ENCODE measurements around the gene PDSS2. TPM values are rescaled to one million over a fixed set of nuclear protein-coding genes. Genes with fewer than 3 reads are reported as not detected.

PDSS2 gene
- total RNA-seq, 1 experiment from 2014 or later = 16.3 TPM

GRCh38 chr6:107264357-107264840 is 195.0 kb downstream of the PDSS2 start:
- no peak overlapping the region for H3K4me3 ChIP-seq (ENCODE audit: low read length)
- H3K9me2 ChIP-seq (replicated peaks; ENCODE audit: insufficient read depth, low read length) = no peaks in the 10 kb centered on the region
- no peaks in the 10 kb centered on the region for H3K36me3 ChIP-seq (ENCODE audit: insufficient read depth, low read length)
- H3K4me1 ChIP-seq (ENCODE audit: low read length) = peaks cover 39% of the 10 kb centered on the region
- H3K9ac ChIP-seq (ENCODE audit: low read length) = no peak overlapping the region
- H3K9me3 ChIP-seq (ENCODE audit: low read length) = no peaks in the 10 kb centered on the region
- H4K20me1 ChIP-seq (ENCODE audit: insufficient read depth, low read depth, low read length) = no peaks in the 10 kb centered on the region
- H3K4me2 ChIP-seq (ENCODE audit: low read depth, low read length, poor library complexity, severe bottlenecking) = peak overlapping the region; percentile 26
- no peaks in the 10 kb centered on the region; the same call in 1 of the 2 replicates for H3K79me2 ChIP-seq (ENCODE audit: low read length)
- peak overlapping the region; percentile 18; the same call in 1 of the 2 replicates for H3K27ac ChIP-seq (ENCODE audit: low read length)
- H2AFZ ChIP-seq (ENCODE audit: low read length) = no peak overlapping the region
- no peak for DNase-seq
- no peaks in the 10 kb centered on the region for H3K27me3 ChIP-seq (ENCODE audit: low read length)

GRCh38 chr6:107259951-107260350 is 199.4 kb downstream of the PDSS2 start:
- Histone ChIP-seq H3K27me3 (ENCODE audit: low read length) (no peaks in the 10 kb centered on the region), H3K9me2 (replicated peaks; ENCODE audit: insufficient read depth, low read length) (no peaks in the 10 kb centered on the region), H3K4me2 (ENCODE audit: low read depth, low read length, poor library complexity, severe bottlenecking) (no peak overlapping the region), H3K36me3 (ENCODE audit: insufficient read depth, low read length) (no peaks in the 10 kb centered on the region), H2AFZ (ENCODE audit: low read length) (no peak overlapping the region), H3K4me1 (ENCODE audit: low read length) (peaks cover 18% of the 10 kb centered on the region), H3K9me3 (ENCODE audit: low read length) (no peaks in the 10 kb centered on the region), H3K9ac (ENCODE audit: low read length) (no peak overlapping the region), H3K27ac (ENCODE audit: low read length) (no peak overlapping the region), H3K4me3 (ENCODE audit: low read length) (no peak overlapping the region), H4K20me1 (ENCODE audit: insufficient read depth, low read depth, low read length) (no peaks in the 10 kb centered on the region), H3K79me2 (ENCODE audit: low read length) (no peaks in the 10 kb centered on the region)
- DNase-seq = no peak

DNA sequence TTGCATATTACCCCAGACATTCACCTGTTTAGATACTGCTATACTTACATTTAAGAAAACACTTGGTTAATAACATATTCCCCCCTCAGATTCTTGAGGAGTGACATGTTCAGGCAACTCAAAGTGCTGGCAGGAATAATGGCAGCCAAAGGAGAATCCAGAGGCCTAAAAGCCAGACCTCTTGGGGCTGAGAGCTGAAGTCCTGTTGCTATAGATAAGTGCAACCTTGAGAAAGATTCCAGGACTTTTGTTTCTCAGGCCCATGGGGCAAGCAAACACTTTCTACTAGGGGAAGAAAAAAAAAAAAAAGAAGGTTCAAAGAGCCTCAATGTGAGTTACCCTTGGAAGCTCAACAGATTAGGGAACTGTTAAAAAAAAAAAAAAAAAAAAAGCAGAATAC is 211.2 kb downstream of the PDSS2 start:
- Histone ChIP-seq H3K9ac (ENCODE audit: low read length) (no peak overlapping the region), H3K4me3 (ENCODE audit: low read length) (no peak overlapping the region), H3K4me1 (ENCODE audit: low read length) (peaks cover 28% of the 10 kb centered on the region), H3K9me3 (ENCODE audit: low read length) (no peaks in the 10 kb centered on the region), H3K36me3 (ENCODE audit: insufficient read depth, low read length) (no peaks in the 10 kb centered on the region), H3K9me2 (replicated peaks; ENCODE audit: insufficient read depth, low read length) (no peaks in the 10 kb centered on the region), H2AFZ (ENCODE audit: low read length) (no peak overlapping the region), H3K4me2 (ENCODE audit: low read depth, low read length, poor library complexity, severe bottlenecking) (no peak overlapping the region), H4K20me1 (ENCODE audit: insufficient read depth, low read depth, low read length) (no peaks in the 10 kb centered on the region), H3K27ac (ENCODE audit: low read length) (no peak overlapping the region), H3K79me2 (ENCODE audit: low read length) (no peaks in the 10 kb centered on the region), H3K27me3 (ENCODE audit: low read length) (no peaks in the 10 kb centered on the region)
- no peak for DNase-seq

DNA sequence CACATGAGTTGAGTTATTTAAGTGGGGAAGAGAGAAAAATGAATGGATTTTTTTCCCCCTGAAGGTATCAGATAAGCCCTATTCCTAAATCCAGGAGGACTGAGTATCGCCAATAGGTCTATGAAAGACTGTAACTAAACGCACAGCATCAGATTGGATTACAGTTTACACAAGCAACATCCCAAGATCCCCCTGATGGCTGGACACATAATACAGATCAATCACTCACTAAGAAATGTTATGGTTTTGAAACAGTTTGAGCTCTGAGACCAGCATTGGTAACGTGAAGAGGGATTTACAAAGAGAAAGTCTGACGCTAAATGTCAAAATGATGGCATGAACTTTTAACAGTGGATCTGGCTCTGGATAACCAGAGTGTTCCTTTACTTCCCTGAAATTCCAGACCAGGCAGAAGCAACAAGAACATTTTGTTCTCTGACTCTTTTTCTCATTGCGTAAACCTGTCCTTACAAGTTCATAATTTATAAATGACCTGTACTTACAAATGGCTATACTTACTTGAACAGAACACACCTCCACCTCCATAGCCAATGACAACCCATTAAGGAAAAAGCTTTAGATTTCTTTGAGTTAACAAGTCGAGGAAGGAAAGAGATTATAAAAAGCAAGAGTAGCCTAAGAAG is 212.3 kb downstream of the PDSS2 start:
- Histone ChIP-seq H3K9me3 (ENCODE audit: low read length) (no peaks in the 10 kb centered on the region), H3K9ac (ENCODE audit: low read length) (no peak overlapping the region)
- no peak for DNase-seq

GRCh38 chr6:107246249-107246971 is 213.0 kb downstream of the PDSS2 start:
- no peaks in the 10 kb centered on the region for H3K27me3 ChIP-seq (ENCODE audit: low read length)
- peak overlapping the region; percentile 81 for H3K27ac ChIP-seq (ENCODE audit: low read length)
- no peak overlapping the region for H3K4me3 ChIP-seq (ENCODE audit: low read length)
- no peak overlapping the region for H2AFZ ChIP-seq (ENCODE audit: low read length)
- no peaks in the 10 kb centered on the region for H3K9me3 ChIP-seq (ENCODE audit: low read length)
- H3K9me2 ChIP-seq (replicated peaks; ENCODE audit: insufficient read depth, low read length) = no peaks in the 10 kb centered on the region
- H3K9ac ChIP-seq (ENCODE audit: low read length) = no peak overlapping the region
- DNase-seq = no peak
- H3K4me1 ChIP-seq (ENCODE audit: low read length) = peaks cover 28% of the 10 kb centered on the region
- H3K36me3 ChIP-seq (ENCODE audit: insufficient read depth, low read length) = no peaks in the 10 kb centered on the region
- H3K79me2 ChIP-seq (ENCODE audit: low read length) = no peaks in the 10 kb centered on the region
- no peaks in the 10 kb centered on the region for H4K20me1 ChIP-seq (ENCODE audit: insufficient read depth, low read depth, low read length)
- H3K4me2 ChIP-seq (ENCODE audit: low read depth, low read length, poor library complexity, severe bottlenecking) = peak overlapping the region; percentile 61

More for the DNA sequence above, 212.3 kb downstream of the PDSS2 start:
- H3K4me3 ChIP-seq (ENCODE audit: low read length) = no peak overlapping the region
- peaks cover 28% of the 10 kb centered on the region for H3K4me1 ChIP-seq (ENCODE audit: low read length)
- H3K27ac ChIP-seq (ENCODE audit: low read length) = no peak overlapping the region
- H3K4me2 ChIP-seq (ENCODE audit: low read depth, low read length, poor library complexity, severe bottlenecking) = no peak overlapping the region
- no peaks in the 10 kb centered on the region for H4K20me1 ChIP-seq (ENCODE audit: insufficient read depth, low read depth, low read length)
- H3K27me3 ChIP-seq (ENCODE audit: low read length) = no peaks in the 10 kb centered on the region
- H2AFZ ChIP-seq (ENCODE audit: low read length) = no peak overlapping the region
- H3K36me3 ChIP-seq (ENCODE audit: insufficient read depth, low read length) = no peaks in the 10 kb centered on the region
- no peaks in the 10 kb centered on the region for H3K9me2 ChIP-seq (replicated peaks; ENCODE audit: insufficient read depth, low read length)
- no peaks in the 10 kb centered on the region for H3K79me2 ChIP-seq (ENCODE audit: low read length)

DNA sequence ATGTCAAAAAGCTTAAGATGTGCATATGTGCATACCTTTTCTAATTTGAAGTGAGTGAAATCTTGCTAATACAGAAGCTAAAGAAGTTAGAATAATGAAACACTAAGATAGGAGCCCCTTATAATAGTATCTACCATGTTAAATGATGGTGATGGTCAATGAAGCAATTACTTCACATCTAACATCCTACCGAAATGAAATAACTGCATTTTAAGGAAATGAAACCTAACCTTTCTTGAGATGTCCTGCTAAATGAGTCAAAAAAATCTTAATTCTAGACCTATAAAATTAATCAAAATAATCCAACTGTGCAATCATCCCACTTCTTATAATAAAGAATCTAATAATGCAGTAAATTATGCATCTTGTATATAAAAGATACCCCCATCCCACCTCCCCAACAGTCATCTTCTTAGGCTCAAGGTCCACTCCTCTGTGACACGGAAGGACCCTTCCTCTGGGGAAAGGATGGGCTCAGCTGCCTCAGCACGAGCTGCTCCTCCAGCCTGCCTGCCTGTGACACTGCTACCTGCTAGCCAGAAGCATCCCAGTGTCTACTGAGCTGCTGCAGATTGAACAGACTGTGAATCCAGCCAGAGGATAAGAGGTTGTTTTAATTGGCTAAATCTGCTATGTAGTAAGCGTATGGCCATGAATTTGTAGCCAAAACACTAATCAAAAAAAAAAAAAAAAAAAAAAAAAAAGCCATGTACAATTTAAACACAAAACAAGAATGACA is 214.5 kb downstream of the PDSS2 start:
- H3K9me2 ChIP-seq (replicated peaks; ENCODE audit: insufficient read depth, low read length) = no peaks in the 10 kb centered on the region
- H3K4me3 ChIP-seq (ENCODE audit: low read length) = peak overlapping the region; percentile 41
- no peaks in the 10 kb centered on the region for H3K36me3 ChIP-seq (ENCODE audit: insufficient read depth, low read length)
- H4K20me1 ChIP-seq (ENCODE audit: insufficient read depth, low read depth, low read length) = no peaks in the 10 kb centered on the region
- no peaks in the 10 kb centered on the region for H3K27me3 ChIP-seq (ENCODE audit: low read length)
- H3K79me2 ChIP-seq (ENCODE audit: low read length) = no peaks in the 10 kb centered on the region
- H3K4me1 ChIP-seq (ENCODE audit: low read length) = peaks cover 28% of the 10 kb centered on the region
- peak overlapping the region; percentile 49 for H3K9ac ChIP-seq (ENCODE audit: low read length)
- peak overlapping the region; percentile 81 for H3K27ac ChIP-seq (ENCODE audit: low read length)
- peak overlapping the region; percentile 61 for H3K4me2 ChIP-seq (ENCODE audit: low read depth, low read length, poor library complexity, severe bottlenecking)
- H3K9me3 ChIP-seq (ENCODE audit: low read length) = no peaks in the 10 kb centered on the region
- H2AFZ ChIP-seq (ENCODE audit: low read length) = no peak overlapping the region
- peak; percentile 75 for DNase-seq

- Histone ChIP-seq H3K4me2 (ENCODE audit: low read depth, low read length, poor library complexity, severe bottlenecking) (peak overlapping the region; percentile 61), H2AFZ (ENCODE audit: low read length) (no peak overlapping the region), H3K4me3 (ENCODE audit: low read length) (peak overlapping the region; percentile 41), H3K27ac (ENCODE audit: low read length) (peak overlapping the region; percentile 81), H3K9ac (ENCODE audit: low read length) (peak overlapping the region; percentile 49; the same call in 1 of the 2 replicates), H3K9me2 (replicated peaks; ENCODE audit: insufficient read depth, low read length) (no peaks in the 10 kb centered on the region), H3K9me3 (ENCODE audit: low read length) (no peaks in the 10 kb centered on the region), H3K27me3 (ENCODE audit: low read length) (no peaks in the 10 kb centered on the region), H3K79me2 (ENCODE audit: low read length) (no peaks in the 10 kb centered on the region), H4K20me1 (ENCODE audit: insufficient read depth, low read depth, low read length) (no peaks in the 10 kb centered on the region), H3K36me3 (ENCODE audit: insufficient read depth, low read length) (no peaks in the 10 kb centered on the region), H3K4me1 (ENCODE audit: low read length) (peaks cover 28% of the 10 kb centered on the region)
- peak; percentile 54 for DNase-seq
These were observed 215.2 kb downstream of the PDSS2 start for GRCh38 chr6:107244082-107244741.
